Pons (tissue), 1 donor: Measurements from ENCODE around the gene PIP4K2A.

Experiments
- DNase-seq: peaks from one replicate; pipeline ENCODE4 v3.0.0-alpha.2; 2016; ENCODE audit warnings: low spot score

PIP4K2A gene

DNA sequence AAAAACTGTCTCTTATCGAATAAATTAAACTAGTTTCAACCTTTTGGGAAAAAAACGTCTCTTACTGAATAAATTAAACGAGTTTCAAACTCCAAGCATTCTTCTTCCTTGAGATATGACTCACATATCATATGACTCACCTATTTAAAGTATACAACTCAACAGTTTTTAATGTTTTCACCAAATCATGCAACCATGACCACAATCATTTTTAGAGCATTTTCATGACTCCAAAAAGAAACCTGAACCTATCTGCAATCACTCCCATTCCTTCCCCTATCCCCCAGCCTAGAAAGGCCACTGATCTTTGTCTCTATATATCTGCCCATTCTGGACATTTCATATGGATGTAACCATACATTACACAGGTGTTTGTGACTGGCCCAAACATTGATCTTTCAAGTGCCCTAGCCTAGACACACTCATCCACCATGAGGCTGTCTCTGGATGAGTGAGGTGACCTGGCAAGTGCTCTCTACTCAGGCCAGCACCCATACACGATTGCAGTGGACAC, 115.3 kb downstream of the PIP4K2A start:
- no peak for DNase-seq

DNA sequence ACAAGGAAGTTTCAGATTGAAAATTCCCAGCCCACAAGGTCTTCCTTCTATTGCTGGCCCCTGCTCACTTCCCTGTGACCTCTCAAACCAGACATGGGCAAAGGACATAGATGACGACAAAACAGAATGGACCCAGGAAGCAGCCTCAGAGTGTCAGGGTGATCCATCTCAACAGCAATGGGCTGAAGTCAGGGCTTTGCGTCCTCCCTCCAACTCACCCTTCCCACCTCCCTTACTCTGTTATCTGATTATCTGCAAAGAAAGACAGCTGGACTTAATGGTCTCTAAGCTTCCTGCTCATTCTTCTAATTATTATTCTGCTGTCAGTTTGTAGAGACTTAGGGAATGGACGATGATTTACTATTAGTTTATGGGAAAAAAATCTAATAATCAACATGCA, 115.9 kb downstream of the PIP4K2A start:
- DNase-seq = no peak

DNA sequence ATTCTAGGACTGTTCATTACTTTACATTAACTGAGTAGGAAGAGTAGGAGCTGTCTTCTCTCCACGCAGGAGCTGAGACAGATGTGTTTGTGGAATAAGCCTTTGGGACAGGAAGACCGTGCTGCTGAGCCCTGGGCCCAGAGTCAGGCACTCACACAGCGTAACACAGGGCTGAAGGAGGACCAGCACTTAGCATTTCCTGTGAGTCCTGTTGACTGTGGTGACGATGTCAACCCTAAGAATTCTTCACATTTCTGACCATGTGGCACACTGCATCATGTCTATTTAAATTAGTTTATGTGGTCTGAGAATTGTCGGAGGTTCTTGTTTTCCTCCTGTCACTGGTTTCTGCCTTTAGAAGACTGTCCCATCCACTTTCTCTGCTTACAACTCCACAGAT, 117.2 kb downstream of the PIP4K2A start:
- no peak for DNase-seq

DNA sequence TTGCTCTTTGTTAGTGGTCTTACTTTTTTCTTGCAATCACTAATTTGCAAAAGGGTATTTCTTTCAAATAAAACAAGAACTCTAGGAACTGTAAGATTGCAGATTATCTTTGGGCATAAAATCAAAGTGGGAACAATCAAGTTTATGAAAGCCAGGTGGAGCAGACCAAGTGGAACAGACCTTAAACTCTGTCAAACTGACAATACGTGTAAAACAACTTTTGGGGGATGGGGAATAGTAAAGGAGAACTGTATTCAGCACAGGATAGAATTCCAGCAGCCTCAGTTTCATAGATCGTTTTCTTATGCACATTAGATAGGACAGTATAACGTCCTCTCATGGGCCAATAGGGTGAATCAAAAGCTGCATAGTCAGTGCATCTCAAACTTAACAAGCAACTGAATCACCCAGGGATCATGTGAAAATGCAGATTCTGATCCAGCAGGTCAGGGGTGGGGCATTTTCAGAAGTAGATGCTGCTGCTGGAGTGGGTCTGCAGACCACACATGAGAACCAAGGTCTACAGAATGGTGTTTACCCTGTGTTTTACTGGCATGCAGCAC, 120.7 kb downstream of the PIP4K2A start:
- DNase-seq = no peak

DNA sequence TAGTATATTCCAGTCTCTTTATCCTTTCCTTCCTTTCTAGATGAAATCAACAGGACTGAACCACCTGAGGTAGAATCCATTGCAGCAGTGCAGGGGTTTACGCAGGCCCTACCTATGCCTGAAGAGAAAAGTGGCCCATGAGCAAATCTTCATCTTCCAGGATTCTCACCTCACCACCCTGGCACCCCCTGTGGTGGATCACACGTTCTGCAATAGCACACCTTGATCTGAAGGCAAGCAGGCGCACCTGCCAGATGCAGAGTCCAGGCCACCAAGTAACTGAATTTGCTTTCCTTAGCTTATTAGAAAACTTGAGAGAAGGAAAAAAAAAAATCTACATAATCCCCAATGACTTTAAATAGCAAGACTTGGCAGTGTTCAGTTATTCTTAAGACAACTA, 121.4 kb downstream of the PIP4K2A start:
- no peak for DNase-seq

DNA sequence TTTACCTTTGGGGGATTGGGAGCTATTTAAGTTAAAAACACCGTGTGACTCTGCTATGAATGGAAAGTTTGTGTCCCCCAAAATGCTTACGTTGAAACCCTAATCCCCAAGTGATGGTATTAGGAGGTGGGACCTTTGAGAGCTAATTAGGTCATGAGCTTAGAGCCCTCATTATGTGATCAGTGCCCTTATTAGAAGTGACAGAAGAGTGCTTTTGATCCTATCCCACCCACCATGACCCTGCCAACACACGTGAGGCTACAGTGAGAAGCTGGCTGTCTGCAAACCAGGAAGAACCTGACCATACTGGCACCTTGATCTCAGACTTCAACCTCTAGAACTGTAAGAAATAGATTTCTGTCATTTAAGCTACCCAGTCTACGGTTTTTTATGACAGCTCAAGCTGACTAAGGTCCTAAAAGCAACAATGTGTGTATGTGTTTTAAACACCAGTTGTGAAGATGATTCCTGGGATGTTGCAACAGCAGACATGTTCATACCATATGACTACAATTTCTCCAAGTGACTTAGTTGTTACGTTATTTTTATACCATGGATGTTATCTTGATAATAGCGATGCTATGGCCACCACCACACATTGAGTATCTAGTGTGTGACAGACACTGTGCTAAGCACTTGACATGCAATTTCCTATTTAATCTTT, 124.4 kb downstream of the PIP4K2A start:
- DNase-seq = no peak

DNA sequence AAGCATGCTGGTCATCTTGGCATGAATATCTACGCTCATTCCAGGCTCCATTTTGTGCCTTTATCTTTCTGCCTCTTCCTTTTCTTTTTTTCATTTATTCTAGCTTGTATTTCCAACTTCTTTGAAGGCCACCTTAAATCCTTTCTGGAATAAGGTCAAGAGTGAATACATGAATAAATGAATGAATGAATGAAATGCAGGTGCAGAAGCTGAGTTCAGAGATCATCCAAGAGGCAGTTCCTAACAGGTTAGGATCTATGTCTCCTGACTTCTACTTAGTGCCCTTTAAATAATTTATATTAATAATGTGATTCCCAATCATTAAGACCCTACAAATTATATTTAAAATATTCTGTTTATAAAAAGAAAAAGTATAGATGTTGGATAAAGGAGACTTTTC, 125.9 kb downstream of the PIP4K2A start:
- no peak for DNase-seq

DNA sequence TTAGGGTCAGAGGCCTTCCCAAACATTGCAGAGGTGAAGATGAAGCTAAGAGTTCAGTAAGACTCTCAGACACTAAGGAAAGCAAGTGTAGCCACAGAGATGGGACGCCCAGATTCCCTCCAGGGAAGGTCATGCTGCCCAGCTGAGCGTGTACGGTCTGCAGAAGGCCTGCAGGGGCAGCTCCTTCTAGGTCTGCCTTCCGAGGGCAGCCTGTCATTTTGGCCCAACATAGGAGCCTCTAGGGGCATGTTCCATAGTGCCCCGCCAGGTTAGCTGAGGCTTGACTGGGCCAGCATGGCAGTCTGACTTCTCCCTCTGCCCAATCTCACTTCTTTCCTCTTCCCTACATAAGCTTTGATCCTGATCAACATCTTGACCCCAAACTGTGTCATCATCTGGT, 130.7 kb downstream of the PIP4K2A start:
- no peak for DNase-seq

DNA sequence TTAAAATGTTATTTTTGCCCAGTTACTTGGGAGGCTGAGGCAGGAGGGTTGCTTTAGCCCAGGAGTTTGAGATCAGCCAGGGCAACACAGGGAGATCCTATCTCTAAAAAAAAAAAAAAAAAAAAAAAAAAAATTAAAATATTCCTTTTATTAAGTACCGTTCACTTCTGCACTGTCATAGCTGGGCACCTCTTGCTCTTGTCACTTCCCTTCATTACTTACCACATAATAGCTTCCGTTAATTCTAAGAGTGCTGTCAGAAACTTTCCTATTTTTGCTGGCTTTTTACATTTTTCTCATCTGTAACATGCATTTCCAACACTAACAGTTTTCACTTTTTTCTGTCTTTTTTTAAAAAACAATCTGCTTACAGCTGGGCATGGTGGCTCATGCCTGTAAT, 132.9 kb downstream of the PIP4K2A start:
- DNase-seq = no peak

DNA sequence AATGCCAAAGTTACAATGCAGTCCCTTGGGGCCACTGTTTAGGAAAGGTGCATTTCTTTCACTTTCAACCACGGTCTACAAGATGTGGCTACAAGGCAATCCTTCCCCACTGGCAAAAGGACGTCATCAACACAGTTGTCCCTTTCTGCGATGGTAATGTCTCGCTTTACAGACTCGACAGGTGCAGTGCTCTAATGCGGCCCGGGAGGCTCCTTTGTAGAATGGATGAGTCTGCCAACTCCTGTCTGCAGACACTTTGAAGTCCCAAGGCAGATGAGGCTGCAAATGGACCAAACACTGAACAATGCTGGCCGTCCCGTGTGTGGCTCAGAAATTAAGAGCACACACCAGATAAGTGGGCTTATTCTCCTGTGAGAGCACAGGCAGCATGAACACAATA, 133.7 kb downstream of the PIP4K2A start:
- DNase-seq = no peak

DNA sequence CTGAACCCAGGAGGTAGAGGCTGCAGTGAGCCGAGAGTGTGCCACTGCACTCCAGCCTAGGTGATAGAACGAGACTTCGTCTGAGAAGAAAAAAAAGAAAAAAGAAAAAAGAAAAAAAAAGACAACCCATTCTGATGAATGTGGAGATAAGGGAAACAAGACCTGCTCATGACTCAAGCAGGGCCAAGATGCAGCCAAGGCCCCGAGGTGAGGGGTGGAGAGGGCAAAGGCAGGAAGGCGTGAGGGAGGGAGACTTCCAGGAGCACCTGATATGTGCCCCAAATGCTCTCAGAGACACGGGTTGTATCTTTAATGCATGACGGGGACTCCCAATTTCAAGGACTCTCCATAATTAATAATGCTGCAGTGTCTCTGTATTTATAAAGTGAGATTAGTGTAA, 134.6 kb downstream of the PIP4K2A start:
- DNase-seq = no peak

DNA sequence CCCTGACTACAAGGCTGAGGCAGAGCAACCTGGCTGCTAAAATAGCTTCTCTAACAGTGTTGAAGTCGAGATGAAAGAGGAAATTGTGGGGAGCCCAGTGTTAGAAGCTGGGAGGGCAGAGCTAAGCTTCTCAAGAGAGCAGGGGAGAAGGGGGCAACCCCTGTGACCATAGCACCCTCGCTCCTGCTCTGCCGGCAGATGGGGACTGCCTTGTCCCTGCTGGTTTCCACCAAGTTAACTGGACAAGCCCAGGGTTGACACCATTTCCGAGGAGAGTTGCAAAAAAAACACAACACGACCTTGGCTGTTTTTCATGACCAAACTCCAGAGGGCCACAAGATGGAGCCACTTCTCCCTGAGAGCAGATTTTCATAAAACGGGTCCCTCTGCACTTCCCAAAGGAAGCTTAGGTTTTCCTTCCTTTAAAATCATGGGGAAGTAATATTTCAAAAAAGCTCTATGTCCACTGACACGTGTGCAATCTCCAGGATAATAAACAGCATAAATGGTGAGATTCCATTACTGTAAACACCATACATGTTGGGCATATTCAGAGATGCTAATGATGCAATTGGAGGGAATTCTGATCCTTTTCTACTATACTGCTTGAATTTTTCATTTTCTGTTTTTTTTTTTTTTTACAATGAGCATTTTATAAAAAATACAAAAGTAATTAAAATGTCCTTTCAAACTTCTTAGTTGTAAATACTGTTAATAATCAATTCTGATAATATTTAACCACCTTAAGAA, 140.4 kb downstream of the PIP4K2A start:
- no peak for DNase-seq

DNA sequence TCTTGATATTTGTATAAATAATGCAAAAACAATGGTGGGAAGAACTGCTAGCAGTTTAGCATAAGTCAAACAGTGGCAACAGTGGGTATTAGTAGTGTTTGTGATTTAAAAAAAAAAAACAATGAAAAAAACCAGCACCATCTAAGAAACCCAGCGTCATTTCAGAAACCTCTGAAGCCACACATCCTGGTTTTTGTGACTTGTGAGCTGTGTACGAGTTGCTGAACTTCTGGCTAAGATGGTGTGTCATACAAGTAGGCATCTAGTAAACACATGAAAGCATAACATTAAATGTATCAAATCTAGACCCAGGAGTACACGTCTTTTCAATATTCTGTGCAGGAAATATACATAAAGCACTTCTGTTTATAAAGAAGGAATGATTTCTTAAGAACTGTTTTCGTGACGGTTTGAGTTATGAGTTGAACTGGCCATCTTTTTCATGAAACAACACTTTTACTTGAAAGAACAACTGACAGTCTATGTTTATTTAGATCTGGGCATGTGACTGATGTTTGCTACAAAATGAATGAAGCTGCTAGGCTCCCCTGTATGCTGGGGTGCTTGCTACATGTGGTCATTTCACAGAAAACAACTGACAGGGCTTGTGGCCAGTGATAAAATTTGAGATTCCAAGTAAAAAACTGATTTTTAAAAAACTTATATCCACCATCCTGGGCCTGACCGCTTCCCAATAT, 143.5 kb downstream of the PIP4K2A start:
- no peak for DNase-seq

DNA sequence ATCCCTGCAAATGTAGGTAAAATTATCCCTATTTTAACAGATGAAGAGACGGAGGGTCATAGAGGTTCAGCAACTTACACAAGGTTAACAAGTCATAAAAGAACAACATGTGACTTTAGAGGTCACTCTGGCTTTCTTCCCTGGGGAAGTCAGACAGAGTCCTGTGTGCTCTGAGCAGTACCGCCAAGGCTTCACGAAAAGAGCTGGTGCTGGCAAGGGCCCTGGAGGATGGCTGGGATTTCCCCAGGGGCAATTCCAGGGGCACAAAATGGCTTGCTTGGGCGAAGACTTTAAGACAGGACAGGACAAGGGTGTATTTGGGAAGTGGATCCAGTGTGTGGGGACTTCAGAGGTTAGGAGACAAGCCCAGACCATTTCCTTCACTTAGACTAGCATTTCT, 144.1 kb downstream of the PIP4K2A start:
- DNase-seq = no peak

DNA sequence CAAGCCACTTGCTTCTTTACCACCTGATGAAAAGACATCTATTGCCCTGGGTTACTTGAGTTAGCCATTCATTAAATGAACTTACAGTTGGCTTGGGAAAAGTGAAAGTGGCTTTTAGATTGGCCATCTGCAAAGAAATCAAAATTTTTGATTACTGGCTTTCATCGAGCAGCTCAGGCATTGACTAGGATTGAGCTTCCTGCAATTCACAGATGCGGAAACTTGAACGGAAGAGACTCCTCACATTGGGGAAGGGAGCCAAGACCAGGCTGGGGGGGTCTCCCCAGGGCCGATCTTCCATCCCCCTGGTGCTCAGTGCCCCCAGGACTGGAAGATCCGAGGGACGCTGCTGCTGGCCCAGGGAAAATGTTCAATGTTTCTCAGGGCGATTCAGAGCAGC, 145.4 kb downstream of the PIP4K2A start:
- DNase-seq = no peak

DNA sequence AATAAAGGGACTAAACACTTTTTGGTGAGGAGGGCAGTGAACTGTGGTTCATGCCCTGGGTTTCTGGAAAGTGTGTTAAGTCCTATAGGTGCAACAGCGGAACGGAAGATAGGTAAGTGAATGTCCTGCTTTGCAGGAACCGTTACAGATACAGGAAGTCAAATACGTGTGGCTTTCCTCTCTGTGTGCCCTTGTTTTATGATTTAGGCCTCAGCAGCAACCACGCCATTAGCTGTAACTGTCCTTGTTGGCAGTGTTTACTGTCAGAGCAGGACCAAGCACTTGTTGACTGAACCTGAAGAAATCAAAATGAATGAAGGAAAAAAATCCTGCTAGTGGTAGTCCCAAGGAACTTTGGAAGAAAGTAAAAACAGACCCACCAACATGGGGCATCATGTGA, 150.3 kb downstream of the PIP4K2A start:
- DNase-seq = no peak

DNA sequence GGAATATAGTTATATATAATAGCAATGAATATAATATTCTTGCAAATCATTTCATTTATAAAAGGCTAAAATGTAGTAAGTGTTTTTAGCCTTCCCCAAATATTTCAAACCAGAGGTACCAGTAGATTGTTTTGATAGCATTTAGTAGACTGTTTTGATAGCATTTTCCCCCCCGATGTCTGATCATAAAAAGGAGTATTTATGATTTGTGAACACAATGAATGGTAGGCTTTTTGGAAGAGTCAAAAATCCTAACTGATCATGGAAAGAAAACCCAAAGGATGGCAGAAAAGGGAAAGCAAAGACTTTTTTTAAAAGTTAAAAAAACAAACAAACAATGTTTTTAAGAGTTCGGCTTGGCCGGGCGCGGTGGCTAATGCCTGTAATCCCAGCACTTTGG, 152.5 kb downstream of the PIP4K2A start:
- no peak for DNase-seq

DNA sequence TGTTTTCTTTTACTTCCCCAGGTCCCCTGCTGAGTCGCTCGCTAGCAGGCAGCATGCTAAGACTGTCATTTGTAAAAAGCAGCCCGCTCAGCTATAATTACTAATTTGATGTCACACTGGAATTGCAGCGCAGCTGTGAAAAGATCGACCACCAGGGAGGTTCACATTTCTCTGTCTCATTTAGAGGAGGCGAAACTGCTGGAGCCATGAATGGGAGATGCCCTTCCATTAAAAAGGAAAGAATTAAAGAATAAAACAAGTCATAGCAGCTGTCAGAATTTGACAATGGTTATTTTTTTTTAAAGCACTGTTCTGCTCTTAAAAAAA, 153.5 kb downstream of the PIP4K2A start:
- DNase-seq = no peak

DNA sequence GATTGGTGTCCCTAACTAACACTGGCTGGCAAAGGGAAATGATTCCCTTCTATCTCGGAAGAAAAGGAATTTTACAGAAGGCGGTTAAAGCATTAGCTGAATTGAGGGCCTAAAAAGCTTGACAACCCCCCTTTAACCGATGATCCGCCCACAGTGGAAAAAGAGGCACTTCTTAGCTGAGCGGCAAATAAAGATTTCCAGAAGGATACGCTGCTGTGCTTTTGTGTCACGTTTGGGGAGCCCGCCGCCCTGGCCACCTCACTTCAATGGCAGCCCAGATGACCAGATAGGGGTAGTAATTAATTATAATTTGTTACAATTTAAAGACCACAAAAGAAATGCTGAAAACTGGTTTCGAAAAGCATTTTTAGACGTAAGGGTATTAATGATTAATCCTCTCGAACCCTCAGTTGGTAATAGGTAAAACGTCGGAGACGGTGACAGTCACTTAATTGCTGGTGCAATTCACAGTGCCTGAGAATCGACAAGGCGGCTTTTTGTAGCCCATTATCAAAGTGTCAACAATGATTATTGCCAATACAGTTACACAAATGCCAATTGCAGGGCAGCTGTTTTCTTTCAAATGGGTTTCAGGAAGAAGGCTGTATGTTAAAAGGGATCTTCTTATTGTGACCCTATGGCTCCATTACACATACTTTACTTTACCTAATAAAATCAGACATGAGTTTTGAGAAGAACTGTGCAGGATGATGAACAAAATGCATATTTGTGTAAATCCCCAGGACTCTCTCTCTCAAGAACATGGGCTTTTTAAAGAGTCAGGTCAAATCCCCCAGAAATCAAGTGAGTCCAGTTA, 154.1 kb downstream of the PIP4K2A start:
- no peak for DNase-seq

DNA sequence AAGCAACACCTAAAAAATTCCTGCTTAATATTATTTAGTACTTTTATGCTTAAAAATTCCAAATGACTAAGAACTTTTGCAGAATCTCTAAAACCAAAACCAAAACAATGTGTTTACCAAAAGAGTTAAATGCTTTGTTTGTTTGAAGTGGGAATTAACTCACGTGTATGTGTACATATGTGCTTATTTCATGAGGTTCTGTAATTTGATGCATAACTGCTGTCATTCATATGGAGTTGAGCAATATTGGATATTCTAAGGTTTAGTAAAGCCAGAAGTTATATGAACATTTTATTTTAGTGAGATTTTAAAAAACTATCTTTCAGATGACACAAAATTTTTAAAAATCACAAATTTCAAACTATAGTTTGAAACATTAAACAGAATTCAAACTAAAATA, 157.1 kb downstream of the PIP4K2A start:
- no peak for DNase-seq

DNA sequence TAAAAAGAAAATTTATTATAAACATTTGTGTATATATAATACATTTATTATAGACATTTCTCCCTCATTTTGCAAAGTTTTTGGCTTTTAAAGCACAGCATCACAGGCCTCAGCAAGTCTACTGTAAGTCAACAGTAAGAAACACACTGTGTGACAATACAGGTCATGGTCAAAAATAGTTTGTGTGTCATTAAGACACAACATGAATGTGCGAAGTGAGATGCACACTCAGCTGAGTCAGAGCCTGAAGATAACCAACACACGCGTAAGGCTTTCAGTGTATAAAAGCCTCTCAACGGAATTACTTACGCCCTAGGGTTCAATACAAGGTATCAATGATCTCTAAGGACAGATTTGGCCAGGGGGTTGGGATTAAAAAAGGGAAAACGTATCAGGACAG, 157.6 kb downstream of the PIP4K2A start:
- DNase-seq = no peak
